ENCODE data around the gene KLF5.

- no peak for TF ChIP-seq ZNF175 (tag by site-specific recombination; IDR thresholded peaks at IDR 0.05)
- TF ChIP-seq ZNF138 (tag by site-specific recombination; IDR thresholded peaks at IDR 0.05; ENCODE audit: borderline replicate concordance), result no peak
Measured at GRCh38 chr13:73110814-73111213, 52.0 kb downstream of the KLF5 start.
